ENCODE data around the gene NEO1. TPM values are rescaled to one million over a fixed set of nuclear protein-coding genes. Genes with fewer than 3 reads are reported as not detected.

Gene NEO1
- total and polyA plus RNA-seq, 2 of the 13 experiments (the other 11 are each of a cell fraction or from before 2014, with no cell fraction given): 8.4 to 11.0 TPM

DNA sequence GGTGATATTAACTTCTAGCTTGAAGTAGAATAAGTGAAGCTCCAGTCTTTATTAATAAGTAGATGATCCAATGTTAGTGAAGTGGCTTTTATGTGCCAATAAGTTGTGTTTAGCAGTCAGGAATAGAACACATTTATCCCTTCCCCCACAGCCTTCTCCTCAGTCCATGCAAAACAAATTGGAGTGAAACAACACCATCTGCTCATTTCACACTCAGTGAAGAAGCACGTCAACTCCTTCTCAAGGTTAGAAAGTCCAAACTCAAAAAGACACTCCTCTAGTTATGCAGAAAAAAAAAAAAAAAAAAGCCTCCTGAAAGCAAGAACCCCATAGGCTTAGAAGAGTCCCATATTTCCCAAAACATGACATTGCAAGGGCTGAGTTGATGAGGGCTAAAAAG is 18.0 kb upstream of the NEO1 start:
- no peak overlapping the region for H3K4me2 ChIP-seq (ENCODE audit: low read depth, low read length)
- no peak overlapping the region for H3K9ac ChIP-seq (ENCODE audit: insufficient read depth, low read depth, low read length)
- CTCF ChIA-PET (ENCODE audit: low intra/inter-chr PET ratio, low total read pairs): no interaction called here
- no peak overlapping the region for H3K27ac ChIP-seq (ENCODE audit: extremely low read length, insufficient read depth, low read length)
- H3K9me3 ChIP-seq (ENCODE audit: low read length): no peaks in the 10 kb centered on the region
- no peak for DNase-seq (ENCODE audit: low spot score)
- no peak overlapping the region for H3K4me3 ChIP-seq (replicated peaks in 1 of 3; ENCODE audit: insufficient read depth in 1 of 3, low read depth in 2 of 3, low read length in 3 of 3)
- in situ Hi-C loops (cut with HindIII; ENCODE audit: extremely low pct_ligation_motif_present, low pct_unique_long_range_greater_than_20kb) (no loop called here), intact Hi-C loops (cut with micrococcal nuclease; ENCODE audit: unreplicated experiment) (no loop called here)
- TF ChIP-seq MAZ (IDR thresholded peaks at IDR 0.05; ENCODE audit: borderline replicate concordance, low read depth, low read length) (no peak), MAZ (CRISPR knock-in tag; IDR thresholded peaks at IDR 0.05; ENCODE audit: low read depth) (no peak), CEBPB (IDR thresholded peaks at IDR 0.05; ENCODE audit: borderline replicate concordance, low read depth, low read length) (no peak), BORCS8-MEF2B (CRISPR knock-in tag; IDR thresholded peaks at IDR 0.05) (no peak), ZNF607 (CRISPR knock-in tag; IDR thresholded peaks at IDR 0.05; ENCODE audit: borderline replicate concordance) (no peak), MED8 (CRISPR knock-in tag; IDR thresholded peaks at IDR 0.05; ENCODE audit: insufficient replicate concordance) (no peak), KMT2B (CRISPR knock-in tag; IDR thresholded peaks at IDR 0.05) (no peak), DRAP1 (CRISPR knock-in tag; IDR thresholded peaks at IDR 0.05) (no peak), TSC22D2 (CRISPR knock-in tag; IDR thresholded peaks at IDR 0.05; ENCODE audit: borderline replicate concordance) (no peak), ZNF619 (CRISPR knock-in tag; IDR thresholded peaks at IDR 0.05) (no peak), TBX3 (IDR thresholded peaks at IDR 0.05; ENCODE audit: borderline replicate concordance) (no peak), NCOA5 (CRISPR knock-in tag; IDR thresholded peaks at IDR 0.05) (no peak), RCOR2 (CRISPR knock-in tag; IDR thresholded peaks at IDR 0.05) (no peak)
- TF ChIP-seq, protein P1, sequence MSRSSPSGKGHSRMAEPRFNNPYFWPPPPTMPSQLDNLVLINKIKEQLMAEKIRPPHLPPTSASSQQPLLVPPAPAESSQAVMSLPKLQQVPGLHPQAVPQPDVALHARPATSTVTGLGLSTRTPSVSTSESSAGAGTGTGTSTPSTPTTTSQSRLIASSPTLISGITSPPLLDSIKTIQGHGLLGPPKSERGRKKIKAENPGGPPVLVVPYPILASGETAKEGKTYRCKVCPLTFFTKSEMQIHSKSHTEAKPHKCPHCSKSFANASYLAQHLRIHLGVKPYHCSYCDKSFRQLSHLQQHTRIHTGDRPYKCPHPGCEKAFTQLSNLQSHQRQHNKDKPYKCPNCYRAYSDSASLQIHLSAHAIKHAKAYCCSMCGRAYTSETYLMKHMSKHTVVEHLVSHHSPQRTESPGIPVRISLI (CRISPR knock-in tag; IDR thresholded peaks at IDR 0.05; ENCODE audit: borderline replicate concordance): no peak
- TF ChIP-seq, protein P2, sequence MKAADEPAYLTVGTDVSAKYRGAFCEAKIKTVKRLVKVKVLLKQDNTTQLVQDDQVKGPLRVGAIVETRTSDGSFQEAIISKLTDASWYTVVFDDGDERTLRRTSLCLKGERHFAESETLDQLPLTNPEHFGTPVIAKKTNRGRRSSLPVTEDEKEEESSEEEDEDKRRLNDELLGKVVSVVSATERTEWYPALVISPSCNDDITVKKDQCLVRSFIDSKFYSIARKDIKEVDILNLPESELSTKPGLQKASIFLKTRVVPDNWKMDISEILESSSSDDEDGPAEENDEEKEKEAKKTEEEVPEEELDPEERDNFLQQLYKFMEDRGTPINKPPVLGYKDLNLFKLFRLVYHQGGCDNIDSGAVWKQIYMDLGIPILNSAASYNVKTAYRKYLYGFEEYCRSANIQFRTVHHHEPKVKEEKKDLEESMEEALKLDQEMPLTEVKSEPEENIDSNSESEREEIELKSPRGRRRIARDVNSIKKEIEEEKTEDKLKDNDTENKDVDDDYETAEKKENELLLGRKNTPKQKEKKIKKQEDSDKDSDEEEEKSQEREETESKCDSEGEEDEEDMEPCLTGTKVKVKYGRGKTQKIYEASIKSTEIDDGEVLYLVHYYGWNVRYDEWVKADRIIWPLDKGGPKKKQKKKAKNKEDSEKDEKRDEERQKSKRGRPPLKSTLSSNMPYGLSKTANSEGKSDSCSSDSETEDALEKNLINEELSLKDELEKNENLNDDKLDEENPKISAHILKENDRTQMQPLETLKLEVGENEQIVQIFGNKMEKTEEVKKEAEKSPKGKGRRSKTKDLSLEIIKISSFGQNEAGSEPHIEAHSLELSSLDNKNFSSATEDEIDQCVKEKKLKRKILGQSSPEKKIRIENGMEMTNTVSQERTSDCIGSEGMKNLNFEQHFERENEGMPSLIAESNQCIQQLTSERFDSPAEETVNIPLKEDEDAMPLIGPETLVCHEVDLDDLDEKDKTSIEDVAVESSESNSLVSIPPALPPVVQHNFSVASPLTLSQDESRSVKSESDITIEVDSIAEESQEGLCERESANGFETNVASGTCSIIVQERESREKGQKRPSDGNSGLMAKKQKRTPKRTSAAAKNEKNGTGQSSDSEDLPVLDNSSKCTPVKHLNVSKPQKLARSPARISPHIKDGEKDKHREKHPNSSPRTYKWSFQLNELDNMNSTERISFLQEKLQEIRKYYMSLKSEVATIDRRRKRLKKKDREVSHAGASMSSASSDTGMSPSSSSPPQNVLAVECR (CRISPR knock-in tag; IDR thresholded peaks at IDR 0.05; ENCODE audit: borderline replicate concordance): no peak
- TF ChIP-seq, protein P3, sequence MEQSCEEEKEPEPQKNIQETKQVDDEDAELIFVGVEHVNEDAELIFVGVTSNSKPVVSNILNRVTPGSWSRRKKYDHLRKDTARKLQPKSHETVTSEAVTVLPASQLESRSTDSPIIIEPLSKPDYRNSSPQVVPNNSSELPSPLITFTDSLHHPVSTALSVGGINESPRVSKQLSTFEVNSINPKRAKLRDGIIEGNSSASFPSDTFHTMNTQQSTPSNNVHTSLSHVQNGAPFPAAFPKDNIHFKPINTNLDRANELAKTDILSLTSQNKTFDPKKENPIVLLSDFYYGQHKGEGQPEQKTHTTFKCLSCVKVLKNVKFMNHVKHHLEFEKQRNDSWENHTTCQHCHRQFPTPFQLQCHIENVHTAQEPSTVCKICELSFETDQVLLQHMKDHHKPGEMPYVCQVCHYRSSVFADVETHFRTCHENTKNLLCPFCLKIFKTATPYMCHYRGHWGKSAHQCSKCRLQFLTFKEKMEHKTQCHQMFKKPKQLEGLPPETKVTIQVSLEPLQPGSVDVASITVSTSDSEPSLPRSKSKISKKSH (CRISPR knock-in tag; IDR thresholded peaks at IDR 0.05; ENCODE audit: borderline replicate concordance): no peak
- H3K36me3 ChIP-seq (replicated peaks in 1 of 2; ENCODE audit: control insufficient read depth in 1 of 2, insufficient read depth in 2 of 2, low read length in 2 of 2): no peaks in the 10 kb centered on the region
- no peak overlapping the region for H2AFZ ChIP-seq (ENCODE audit: low read length)
- H4K20me1 ChIP-seq (ENCODE audit: insufficient read depth, low read length): no peaks in the 10 kb centered on the region
- POLR2A ChIA-PET: no interaction called here
- no peaks in the 10 kb centered on the region for H3K79me2 ChIP-seq (ENCODE audit: insufficient read depth, low read length)
- no peak for FAIRE-seq
- ATAC-seq: no peak
- BruUV-seq (replicated peaks): no TSS peak
- 0% methylated on average over 1 of the region's 1 CpG for WGBS (ENCODE audit: low lambda C conversion rate)
- H3K4me1 ChIP-seq (ENCODE audit: insufficient read depth, low read length): no peaks in the 10 kb centered on the region
- H3K27me3 ChIP-seq (ENCODE audit: control insufficient read depth in 1 of 2, insufficient read depth in 2 of 2, low read length in 2 of 2): peaks cover 0 to 32% of the 10 kb centered on the region in 2 experiments; a peak in 4 of 5 replicates
